ENCODE measurements around the gene CAPN2.
"Not testable (repeated sequence)": the region's sequence is repeated elsewhere in the genome, so short reads cannot be mapped to it uniquely, and the experiment has no call there.

Gene CAPN2

DNA sequence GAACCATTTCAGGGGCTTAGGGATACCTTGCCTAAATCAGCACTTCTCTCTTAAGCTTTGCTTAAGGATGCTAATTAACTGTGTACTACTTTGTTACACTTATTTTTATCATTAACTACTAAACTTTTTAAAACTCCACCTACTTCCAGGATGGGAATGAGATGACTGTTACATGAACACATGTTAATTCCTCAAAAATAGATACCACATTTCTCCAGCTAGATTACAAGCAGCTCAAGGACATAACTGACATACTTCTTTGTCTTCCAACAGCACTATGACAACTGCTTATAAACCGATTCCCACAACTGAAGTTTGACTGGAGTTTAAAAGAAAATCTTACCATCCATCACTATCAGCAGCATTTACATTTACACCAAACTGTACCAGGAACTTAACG lies 79.7 kb downstream of the CAPN2 start:
- DNase-seq (ENCODE audit: low read depth), result no peak

DNA sequence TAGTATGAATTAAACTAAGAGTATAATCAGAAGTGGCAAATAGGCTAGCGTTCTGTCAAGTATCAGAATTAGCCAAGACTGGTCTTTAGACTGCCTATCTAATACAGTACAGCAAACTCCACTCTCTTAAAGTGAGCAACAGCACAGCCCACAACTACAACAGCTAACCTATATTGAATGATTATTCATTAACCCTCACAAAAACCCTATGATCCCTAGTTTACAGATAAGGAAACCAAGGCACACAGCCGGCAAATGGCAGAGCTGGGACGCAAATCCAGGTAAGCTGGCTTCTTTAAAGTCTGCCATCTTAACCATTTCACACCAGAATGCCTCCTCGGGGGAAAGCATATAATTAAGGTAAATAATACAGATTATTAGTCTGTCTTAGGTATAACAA lies 81.4 kb downstream of the CAPN2 start:
- no peak for DNase-seq (ENCODE audit: low read depth)

DNA sequence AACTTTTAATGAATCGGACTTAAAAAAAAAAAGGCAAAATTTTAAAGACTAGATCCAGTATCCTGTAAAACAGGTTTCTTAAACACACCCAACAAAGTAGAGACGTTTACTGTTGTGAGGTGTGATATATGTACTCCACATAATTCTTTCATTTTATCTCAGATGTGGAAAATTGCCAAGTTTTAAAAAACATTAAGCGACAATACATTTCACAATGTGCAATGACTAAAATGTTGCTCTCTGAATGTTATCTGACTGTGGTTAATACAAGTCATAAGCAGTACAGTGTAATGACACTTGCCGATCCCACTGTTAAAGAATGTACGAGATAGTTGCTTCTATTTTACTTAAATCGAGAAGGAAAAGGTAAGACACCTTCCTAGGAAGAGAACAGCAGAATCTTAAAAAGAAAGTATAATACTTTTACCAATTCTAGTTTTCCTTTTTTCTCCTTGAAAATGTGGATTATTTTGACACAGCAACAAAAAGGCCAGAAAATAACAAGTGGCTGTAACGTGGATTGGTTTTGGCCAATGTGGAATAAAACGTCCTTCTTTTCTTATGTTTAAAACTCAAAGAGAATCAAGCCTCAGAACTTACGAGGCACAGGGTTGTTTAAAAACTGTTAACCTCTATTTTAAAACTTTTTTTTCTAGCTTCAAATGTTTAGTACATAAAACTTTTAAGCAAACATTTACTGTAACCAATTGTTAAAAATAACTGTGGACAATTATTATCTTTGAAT lies 82.0 kb downstream of the CAPN2 start:
- no peak for DNase-seq (ENCODE audit: low read depth)

DNA sequence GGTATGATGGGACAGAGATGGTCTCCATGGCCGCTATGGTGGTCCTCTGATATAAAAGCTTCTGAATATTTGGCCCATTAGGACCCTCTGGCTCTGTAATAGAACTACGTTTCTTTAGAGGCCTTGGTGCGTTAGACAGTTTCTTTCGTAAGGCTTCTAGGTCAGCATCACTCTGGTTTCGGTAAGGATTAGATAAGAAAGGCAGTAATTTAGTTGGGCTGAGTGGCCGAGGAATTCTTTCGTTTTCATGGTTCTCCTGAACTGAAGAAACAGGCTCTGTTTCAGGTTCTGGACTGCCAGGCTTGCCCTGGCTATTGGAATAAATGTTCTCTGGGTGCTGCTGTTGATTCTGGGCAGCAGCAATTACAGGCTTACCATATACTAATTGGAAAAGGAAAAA lies 83.9 kb downstream of the CAPN2 start:
- DNase-seq (ENCODE audit: low read depth), result no peak

DNA sequence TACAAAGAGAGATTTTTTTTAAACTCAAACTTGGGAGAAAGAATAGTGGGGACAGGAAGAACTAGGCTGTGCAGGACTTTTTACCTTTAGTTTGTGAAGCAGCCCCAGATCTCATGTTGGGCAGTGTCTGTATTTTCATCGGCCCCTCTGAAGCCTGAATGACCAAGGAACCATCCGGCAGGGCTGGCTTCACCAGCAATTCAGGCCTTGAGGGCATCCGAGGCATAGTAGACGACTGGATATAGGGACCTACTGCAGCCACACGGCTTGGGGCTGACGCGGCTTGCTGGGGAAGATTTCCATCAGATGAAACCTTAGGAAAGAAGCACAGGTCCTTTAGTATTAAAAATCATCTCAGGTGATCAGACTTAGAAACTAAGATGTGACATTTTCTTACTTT lies 89.7 kb downstream of the CAPN2 start:
- no peak for DNase-seq (ENCODE audit: low read depth)

- DNase-seq (ENCODE audit: low read depth), result no peak
Observed at GRCh38 chr1:223802602-223803001, 90.3 kb downstream of the CAPN2 start.

DNA sequence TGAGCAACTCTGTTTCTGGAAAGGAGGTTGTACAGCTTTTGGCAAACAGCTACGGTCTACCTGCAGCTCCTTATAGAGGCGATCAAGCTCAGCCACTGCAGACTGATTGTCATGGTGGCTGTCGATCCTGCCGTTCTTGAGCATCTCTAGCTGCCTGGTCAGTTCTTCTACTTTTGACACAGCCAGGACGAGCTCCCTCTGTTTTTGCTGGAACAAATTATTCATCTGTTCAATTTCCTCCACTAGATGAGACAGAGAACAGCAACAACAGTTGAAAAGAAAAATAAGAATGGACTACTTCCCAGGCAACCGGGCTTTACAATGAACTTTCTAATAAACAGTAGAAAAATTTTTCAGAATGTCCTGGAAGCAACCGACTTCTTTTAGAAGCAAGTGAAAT lies 90.9 kb downstream of the CAPN2 start:
- no peak for DNase-seq (ENCODE audit: low read depth)

DNA sequence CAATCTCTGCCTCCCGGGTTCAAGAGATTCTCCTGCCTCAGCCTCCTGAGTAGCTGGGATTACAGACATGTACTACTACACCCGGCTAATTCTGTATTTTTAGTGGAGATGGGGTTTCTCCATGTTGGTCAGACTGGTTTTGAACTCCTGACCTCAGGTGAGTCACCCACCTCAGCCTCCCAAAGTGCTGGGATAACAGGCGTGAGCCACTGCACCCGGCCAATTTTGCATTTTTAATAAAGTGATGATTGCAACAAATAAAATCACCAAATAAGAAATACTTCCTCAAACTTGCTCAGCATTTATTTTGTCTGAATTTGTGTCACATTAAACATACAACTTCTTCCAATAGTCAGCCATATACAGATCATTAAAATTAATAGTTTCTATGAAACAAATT lies 97.6 kb downstream of the CAPN2 start:
- not testable (repeated sequence) for DNase-seq (ENCODE audit: low read depth)

- no peak for DNase-seq (ENCODE audit: low read depth)
Observed at GRCh38 chr1:223810586-223810985, 98.2 kb downstream of the CAPN2 start.

GRCh38 chr1:223811634-223812101 lies 99.3 kb downstream of the CAPN2 start:
- DNase-seq (ENCODE audit: low read depth), result no peak

DNA sequence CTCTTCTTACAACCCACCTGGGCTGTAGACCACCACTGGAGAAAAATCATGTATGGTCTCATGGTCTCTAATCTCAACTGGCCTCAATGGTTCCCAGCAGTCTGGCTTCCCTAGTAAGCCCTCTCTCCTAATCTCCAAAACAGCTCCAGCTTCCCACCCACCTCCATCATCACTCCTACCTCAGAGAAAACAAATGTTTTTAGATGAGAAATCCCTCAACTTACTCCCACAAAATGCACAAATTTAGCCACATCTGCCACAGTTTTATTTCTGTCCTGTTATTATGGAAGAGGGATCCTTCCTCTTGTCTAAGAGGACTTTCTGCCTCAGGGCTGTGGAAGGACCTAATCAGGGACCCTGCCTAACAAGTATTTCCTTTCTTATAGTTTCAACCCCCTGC lies 101.3 kb downstream of the CAPN2 start:
- DNase-seq (ENCODE audit: low read depth), result no peak

- DNase-seq (ENCODE audit: low read depth), result no peak
Observed at GRCh38 chr1:223815020-223815853, 102.9 kb downstream of the CAPN2 start.

- no peak for DNase-seq (ENCODE audit: low read depth)
Observed at GRCh38 chr1:223815865-223816264, 103.5 kb downstream of the CAPN2 start.

DNA sequence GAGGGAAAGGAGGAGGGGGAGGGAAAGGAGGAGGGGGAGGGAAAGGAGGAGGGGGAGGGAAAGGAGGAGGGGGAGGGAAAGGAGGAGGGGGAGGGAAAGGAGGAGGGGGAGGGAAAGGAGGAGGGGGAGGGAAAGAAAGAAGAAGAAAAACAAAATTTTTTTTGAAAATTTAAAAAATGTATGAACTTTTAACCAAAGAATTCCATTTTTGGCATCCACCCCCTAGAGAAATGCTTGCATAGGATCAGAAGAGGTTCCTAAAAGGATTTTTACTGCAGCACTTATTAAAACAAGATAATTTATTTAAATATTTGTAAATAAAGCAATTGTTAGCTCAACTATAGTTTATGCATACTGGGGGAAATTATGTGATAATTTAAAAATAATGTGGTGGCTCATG lies 104.9 kb downstream of the CAPN2 start:
- not testable (repeated sequence) for DNase-seq (ENCODE audit: low read depth)

- DNase-seq (ENCODE audit: low read depth), result no peak
Observed at GRCh38 chr1:223819730-223820514, 107.6 kb downstream of the CAPN2 start.

GRCh38 chr1:223820515-223820858 lies 108.1 kb downstream of the CAPN2 start:
- DNase-seq (ENCODE audit: low read depth), result no peak

DNA sequence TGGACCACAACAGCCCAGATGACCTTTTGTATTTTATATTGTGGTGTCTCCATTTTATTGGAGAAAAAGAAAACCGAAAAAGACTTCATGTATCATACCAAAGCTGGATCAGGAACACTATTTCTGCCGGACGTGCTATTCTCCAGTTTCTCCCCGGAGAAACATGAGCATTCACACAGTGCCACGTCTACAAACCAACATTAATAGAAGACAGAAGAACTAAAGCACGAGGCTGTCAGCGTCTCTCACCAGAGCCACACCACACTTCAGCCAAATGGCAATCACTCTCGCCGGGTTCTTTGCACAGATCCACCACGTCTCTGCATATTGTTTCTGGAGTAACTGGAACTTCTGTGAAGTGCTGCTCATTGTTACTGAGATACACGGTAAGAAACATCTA lies 108.6 kb downstream of the CAPN2 start:
- no peak for DNase-seq (ENCODE audit: low read depth)

GRCh38 chr1:223824287-223824686 lies 111.9 kb downstream of the CAPN2 start:
- no peak for DNase-seq (ENCODE audit: low read depth)

GRCh38 chr1:223824712-223825111 lies 112.4 kb downstream of the CAPN2 start:
- no peak for DNase-seq (ENCODE audit: low read depth)

All from non-pigmented ciliary epithelial cell (primary cell).